H1 (cell line): Measurements from ENCODE around the gene ITPK1. TPM values are rescaled to one million over a fixed set of nuclear protein-coding genes. Genes with fewer than 3 reads are reported as not detected.

Experiments used
- BCL11A ChIP-seq, 2 experiments: IDR thresholded peaks; one replicate each; pipeline ENCODE4 v1.6.1; 2011; ENCODE audit warnings: low read depth in 2 of 2, low read length in 2 of 2, mild to moderate bottlenecking in 2 of 2
- GABPA ChIP-seq: IDR thresholded peaks from 2 replicates; pipeline ENCODE4 v1.6.1; 2011; ENCODE audit warnings: mild to moderate bottlenecking, low read length, moderate library complexity, borderline replicate concordance; ENCODE audit not compliant: insufficient read depth
- HDAC2 ChIP-seq, 2 experiments: fragments of 300-600 bp in 1 of 2; sonication (generic) in 1 of 2; IDR thresholded peaks; 2 replicates each; pipeline ENCODE4 v1.6.1; 2011 to 2012; ENCODE audit warnings: low read depth in 2 of 2, low read length in 2 of 2, mild to moderate bottlenecking in 2 of 2, moderate library complexity in 2 of 2, borderline replicate concordance in 1 of 2, inconsistent platforms in 1 of 2
- POLR2A ChIP-seq, 2 experiments: IDR thresholded peaks; 1 replicate in 1 of 2; 2 replicates in 1 of 2; pipeline ENCODE4 v1.6.1; 2011; ENCODE audit warnings: low read depth in 2 of 2, low read length in 2 of 2, mild to moderate bottlenecking in 2 of 2; ENCODE audit errors: control extremely low read depth in 1 of 2
- TAF7 ChIP-seq: optimal IDR thresholded peaks from 2 replicates; pipeline ENCODE3; 2011; ENCODE audit warnings: low read depth, mild to moderate bottlenecking, inconsistent platforms, low read length, moderate library complexity, borderline replicate concordance
- polyA plus RNA-seq, 7 experiments: library from polyadenylated mRNA; depleted of rRNA in 3 of 7; stranded (reverse) in 5 of 7; unstranded in 2 of 7; fragments of >200 nt in 5 of 7; fragments of 200-250 nt in 2 of 7; gene quantifications; 1 replicate in 5 of 7; 2 replicates in 1 of 7; 4 replicates in 1 of 7; pipeline versions ENCODE4 v1.2.1 to v1.2.3, GENCODE V29; 2011 to 2013; ENCODE audit warnings: missing spikeins in 2 of 7, mixed read lengths in 2 of 7
- total RNA-seq: library from RNA; stranded (reverse); fragmentation: NEBNext Ultra II Directional; extraction: Animal tissue kit (Norgen Biotek cat#: 25700); gene quantifications from 2 replicates; pipeline ENCODE4 v1.2.1, GENCODE V29; 2021
- TF ChIP-seq, protein P1 (sequence below): fragments of 300-600 bp; sonication (generic); IDR thresholded peaks from 2 replicates; pipeline ENCODE4 v1.7.1; 2012; ENCODE audit warnings: low read length, moderate library complexity, mild to moderate bottlenecking, inconsistent platforms; ENCODE audit not compliant: insufficient replicate concordance
- TF ChIP-seq, protein P2 (sequence below): IDR thresholded peaks from 2 replicates; pipeline ENCODE4 v1.6.1; 2012; ENCODE audit warnings: inconsistent platforms

The ITPK1 gene
- total and polyA plus RNA-seq, 2 of the 8 experiments (the other 6 are each of a cell fraction or from before 2014, with no cell fraction given), result 108 to 143 TPM

DNA sequence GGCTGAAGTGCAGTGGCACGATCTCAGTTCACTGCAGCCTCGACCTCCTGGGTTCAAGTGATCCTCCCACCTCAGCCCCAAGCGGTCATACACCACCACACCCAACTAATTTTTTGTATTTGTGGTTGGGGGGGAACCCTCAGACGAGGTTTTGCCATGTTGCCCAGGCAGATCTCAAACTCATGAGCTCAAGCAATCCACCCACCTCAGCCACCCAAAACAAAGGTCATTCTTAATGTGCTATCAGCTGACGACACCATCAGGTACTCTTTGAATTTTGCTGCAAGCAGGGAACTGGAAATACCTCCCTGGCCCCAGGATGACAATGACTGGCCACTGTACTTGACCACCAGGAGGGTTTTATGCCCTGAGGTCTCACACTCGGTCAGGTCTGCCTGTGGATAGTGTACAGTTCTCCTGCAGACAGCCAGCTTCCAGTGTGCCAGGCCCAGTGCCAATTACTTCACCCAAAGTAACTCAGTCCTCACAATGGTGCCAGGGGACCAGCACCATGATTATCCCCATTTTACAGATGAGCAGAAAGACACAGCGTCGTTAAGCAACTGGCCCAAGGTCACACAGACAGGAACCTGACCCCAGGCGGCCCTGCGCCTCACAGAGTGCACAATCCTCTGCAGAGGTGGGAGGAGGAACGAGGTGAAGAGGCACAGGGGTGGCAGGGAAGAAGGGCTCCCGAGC, 42.9 kb downstream of the ITPK1 start (continued):
- TF ChIP-seq, protein P1, sequence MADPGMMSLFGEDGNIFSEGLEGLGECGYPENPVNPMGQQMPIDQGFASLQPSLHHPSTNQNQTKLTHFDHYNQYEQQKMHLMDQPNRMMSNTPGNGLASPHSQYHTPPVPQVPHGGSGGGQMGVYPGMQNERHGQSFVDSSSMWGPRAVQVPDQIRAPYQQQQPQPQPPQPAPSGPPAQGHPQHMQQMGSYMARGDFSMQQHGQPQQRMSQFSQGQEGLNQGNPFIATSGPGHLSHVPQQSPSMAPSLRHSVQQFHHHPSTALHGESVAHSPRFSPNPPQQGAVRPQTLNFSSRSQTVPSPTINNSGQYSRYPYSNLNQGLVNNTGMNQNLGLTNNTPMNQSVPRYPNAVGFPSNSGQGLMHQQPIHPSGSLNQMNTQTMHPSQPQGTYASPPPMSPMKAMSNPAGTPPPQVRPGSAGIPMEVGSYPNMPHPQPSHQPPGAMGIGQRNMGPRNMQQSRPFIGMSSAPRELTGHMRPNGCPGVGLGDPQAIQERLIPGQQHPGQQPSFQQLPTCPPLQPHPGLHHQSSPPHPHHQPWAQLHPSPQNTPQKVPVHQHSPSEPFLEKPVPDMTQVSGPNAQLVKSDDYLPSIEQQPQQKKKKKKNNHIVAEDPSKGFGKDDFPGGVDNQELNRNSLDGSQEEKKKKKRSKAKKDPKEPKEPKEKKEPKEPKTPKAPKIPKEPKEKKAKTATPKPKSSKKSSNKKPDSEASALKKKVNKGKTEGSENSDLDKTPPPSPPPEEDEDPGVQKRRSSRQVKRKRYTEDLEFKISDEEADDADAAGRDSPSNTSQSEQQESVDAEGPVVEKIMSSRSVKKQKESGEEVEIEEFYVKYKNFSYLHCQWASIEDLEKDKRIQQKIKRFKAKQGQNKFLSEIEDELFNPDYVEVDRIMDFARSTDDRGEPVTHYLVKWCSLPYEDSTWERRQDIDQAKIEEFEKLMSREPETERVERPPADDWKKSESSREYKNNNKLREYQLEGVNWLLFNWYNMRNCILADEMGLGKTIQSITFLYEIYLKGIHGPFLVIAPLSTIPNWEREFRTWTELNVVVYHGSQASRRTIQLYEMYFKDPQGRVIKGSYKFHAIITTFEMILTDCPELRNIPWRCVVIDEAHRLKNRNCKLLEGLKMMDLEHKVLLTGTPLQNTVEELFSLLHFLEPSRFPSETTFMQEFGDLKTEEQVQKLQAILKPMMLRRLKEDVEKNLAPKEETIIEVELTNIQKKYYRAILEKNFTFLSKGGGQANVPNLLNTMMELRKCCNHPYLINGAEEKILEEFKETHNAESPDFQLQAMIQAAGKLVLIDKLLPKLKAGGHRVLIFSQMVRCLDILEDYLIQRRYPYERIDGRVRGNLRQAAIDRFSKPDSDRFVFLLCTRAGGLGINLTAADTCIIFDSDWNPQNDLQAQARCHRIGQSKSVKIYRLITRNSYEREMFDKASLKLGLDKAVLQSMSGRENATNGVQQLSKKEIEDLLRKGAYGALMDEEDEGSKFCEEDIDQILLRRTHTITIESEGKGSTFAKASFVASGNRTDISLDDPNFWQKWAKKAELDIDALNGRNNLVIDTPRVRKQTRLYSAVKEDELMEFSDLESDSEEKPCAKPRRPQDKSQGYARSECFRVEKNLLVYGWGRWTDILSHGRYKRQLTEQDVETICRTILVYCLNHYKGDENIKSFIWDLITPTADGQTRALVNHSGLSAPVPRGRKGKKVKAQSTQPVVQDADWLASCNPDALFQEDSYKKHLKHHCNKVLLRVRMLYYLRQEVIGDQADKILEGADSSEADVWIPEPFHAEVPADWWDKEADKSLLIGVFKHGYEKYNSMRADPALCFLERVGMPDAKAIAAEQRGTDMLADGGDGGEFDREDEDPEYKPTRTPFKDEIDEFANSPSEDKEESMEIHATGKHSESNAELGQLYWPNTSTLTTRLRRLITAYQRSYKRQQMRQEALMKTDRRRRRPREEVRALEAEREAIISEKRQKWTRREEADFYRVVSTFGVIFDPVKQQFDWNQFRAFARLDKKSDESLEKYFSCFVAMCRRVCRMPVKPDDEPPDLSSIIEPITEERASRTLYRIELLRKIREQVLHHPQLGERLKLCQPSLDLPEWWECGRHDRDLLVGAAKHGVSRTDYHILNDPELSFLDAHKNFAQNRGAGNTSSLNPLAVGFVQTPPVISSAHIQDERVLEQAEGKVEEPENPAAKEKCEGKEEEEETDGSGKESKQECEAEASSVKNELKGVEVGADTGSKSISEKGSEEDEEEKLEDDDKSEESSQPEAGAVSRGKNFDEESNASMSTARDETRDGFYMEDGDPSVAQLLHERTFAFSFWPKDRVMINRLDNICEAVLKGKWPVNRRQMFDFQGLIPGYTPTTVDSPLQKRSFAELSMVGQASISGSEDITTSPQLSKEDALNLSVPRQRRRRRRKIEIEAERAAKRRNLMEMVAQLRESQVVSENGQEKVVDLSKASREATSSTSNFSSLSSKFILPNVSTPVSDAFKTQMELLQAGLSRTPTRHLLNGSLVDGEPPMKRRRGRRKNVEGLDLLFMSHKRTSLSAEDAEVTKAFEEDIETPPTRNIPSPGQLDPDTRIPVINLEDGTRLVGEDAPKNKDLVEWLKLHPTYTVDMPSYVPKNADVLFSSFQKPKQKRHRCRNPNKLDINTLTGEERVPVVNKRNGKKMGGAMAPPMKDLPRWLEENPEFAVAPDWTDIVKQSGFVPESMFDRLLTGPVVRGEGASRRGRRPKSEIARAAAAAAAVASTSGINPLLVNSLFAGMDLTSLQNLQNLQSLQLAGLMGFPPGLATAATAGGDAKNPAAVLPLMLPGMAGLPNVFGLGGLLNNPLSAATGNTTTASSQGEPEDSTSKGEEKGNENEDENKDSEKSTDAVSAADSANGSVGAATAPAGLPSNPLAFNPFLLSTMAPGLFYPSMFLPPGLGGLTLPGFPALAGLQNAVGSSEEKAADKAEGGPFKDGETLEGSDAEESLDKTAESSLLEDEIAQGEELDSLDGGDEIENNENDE, result no peak
- TF ChIP-seq, protein P2, sequence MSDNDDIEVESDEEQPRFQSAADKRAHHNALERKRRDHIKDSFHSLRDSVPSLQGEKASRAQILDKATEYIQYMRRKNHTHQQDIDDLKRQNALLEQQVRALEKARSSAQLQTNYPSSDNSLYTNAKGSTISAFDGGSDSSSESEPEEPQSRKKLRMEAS, result no peak
- TF ChIP-seq HDAC2 (IDR thresholded peaks at IDR 0.05; ENCODE audit: borderline replicate concordance in 1 of 2, low read depth in 2 of 2, low read length in 2 of 2) (no peak), GABPA (no peak), TAF7 (no peak), BCL11A (IDR thresholded peaks at IDR 0.05; ENCODE audit: low read depth in 2 of 2, low read length in 2 of 2) (no peak), POLR2A (IDR thresholded peaks at IDR 0.05; ENCODE audit: control extremely low read depth in 1 of 2, low read depth in 2 of 2, low read length in 2 of 2) (no peak)
